ENCODE measurements around the gene STXBP5.

The STXBP5 gene

DNA sequence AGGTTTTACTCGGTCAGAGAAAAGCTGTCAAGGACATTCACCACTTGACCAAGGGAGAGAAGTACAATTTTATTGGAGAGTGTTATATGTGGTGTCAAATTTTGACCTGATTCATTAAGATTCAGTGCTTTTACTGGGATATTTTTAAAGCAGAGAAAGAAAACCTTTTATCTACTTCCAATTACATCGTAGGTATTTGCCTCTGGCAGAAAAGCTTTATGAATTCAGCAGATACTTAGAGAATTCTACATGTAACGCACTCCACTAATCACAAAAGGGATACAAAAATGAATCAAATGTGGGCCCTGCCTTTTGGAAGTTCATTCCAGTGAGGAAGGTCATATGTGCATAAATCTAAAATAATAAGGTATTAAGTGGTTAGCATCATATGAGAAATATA, 133.7 kb downstream of the STXBP5 start:
- Histone ChIP-seq H3K27ac (ENCODE audit: poor library complexity, severe bottlenecking) (no peak overlapping the region), H3K9me3 (ENCODE audit: severe bottlenecking) (no peaks in the 10 kb centered on the region), H3K4me1 (ENCODE audit: insufficient read depth, poor library complexity, severe bottlenecking) (no peaks in the 10 kb centered on the region), H3K4me3 (ENCODE audit: severe bottlenecking) (no peak overlapping the region), H3K36me3 (ENCODE audit: low read depth) (peaks cover 38% of the 10 kb centered on the region), H3K27me3 (ENCODE audit: insufficient read depth, poor library complexity, severe bottlenecking) (no peaks in the 10 kb centered on the region)
- DNase-seq (ENCODE audit: low spot score), result no peak
- ATAC-seq (ENCODE audit: low read depth), result no peak
- TF ChIP-seq, protein P1, sequence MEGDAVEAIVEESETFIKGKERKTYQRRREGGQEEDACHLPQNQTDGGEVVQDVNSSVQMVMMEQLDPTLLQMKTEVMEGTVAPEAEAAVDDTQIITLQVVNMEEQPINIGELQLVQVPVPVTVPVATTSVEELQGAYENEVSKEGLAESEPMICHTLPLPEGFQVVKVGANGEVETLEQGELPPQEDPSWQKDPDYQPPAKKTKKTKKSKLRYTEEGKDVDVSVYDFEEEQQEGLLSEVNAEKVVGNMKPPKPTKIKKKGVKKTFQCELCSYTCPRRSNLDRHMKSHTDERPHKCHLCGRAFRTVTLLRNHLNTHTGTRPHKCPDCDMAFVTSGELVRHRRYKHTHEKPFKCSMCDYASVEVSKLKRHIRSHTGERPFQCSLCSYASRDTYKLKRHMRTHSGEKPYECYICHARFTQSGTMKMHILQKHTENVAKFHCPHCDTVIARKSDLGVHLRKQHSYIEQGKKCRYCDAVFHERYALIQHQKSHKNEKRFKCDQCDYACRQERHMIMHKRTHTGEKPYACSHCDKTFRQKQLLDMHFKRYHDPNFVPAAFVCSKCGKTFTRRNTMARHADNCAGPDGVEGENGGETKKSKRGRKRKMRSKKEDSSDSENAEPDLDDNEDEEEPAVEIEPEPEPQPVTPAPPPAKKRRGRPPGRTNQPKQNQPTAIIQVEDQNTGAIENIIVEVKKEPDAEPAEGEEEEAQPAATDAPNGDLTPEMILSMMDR (IDR thresholded peaks at IDR 0.05; ENCODE audit: poor library complexity, severe bottlenecking), result no peak

DNA sequence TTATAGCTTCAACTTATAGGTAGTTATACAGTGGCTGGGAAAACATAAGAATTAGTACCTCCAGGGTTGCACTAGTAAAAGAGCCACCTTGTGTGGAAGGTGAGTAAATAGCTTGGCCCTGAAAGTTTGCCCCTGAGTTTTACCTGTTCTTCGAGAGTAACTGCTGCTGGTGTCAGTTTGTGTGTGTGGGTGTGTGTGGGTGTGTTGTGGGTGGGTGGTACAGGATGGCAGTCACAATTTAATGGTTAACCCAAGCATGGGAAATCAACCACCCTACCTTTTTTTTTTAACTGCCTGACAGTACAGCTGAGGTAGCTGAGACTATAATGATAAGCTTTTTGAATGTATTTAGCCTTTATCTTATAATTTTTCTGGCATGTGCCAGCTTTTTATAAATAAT, 137.3 kb downstream of the STXBP5 start:
- ATAC-seq (ENCODE audit: low read depth), result no peak
- H3K4me1 ChIP-seq (ENCODE audit: insufficient read depth, poor library complexity, severe bottlenecking), result no peaks in the 10 kb centered on the region

DNA sequence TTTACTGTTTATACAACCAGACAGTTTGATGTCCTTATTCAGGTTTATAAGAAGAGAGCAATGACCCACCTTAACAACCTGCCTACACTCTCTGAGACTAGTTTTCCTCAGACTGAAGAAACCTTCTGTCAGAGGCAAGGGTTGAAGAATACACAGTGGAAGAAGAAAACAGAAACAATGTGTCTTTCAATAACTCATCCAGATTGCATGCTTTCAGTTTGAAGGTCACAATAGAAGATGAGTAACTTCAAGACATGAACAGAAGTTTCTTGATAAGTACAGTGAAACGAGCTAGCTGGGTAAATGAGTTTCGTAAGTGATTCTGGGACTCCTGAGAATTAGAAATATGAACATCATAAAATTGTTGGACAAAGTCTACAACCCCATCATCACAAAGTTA, 141.7 kb downstream of the STXBP5 start:
- peaks cover 2% of the 10 kb centered on the region for H3K9me3 ChIP-seq (ENCODE audit: severe bottlenecking)
- no peak overlapping the region for H3K4me3 ChIP-seq (ENCODE audit: severe bottlenecking)
- peaks cover 18% of the 10 kb centered on the region; the same call in 1 of the 2 replicates for H3K36me3 ChIP-seq (ENCODE audit: low read depth)
- H3K27me3 ChIP-seq (ENCODE audit: insufficient read depth, poor library complexity, severe bottlenecking), result no peaks in the 10 kb centered on the region
- no peaks in the 10 kb centered on the region for H3K4me1 ChIP-seq (ENCODE audit: insufficient read depth, poor library complexity, severe bottlenecking)
- no peak overlapping the region for H3K27ac ChIP-seq (ENCODE audit: poor library complexity, severe bottlenecking)
- DNase-seq (ENCODE audit: low spot score) (no peak), ATAC-seq (ENCODE audit: low read depth) (no peak)
- TF ChIP-seq, protein P1 (IDR thresholded peaks at IDR 0.05; ENCODE audit: poor library complexity, severe bottlenecking), result no peak

More for the DNA sequence above, 137.3 kb downstream of the STXBP5 start:
- no peaks in the 10 kb centered on the region for H3K9me3 ChIP-seq (ENCODE audit: severe bottlenecking)
- peaks cover 38% of the 10 kb centered on the region for H3K36me3 ChIP-seq (ENCODE audit: low read depth)
- no peak overlapping the region for H3K4me3 ChIP-seq (ENCODE audit: severe bottlenecking)
- no peak overlapping the region for H3K27ac ChIP-seq (ENCODE audit: poor library complexity, severe bottlenecking)
- H3K27me3 ChIP-seq (ENCODE audit: insufficient read depth, poor library complexity, severe bottlenecking), result no peaks in the 10 kb centered on the region
- DNase-seq (ENCODE audit: low spot score), result no peak
- TF ChIP-seq, protein P1 (IDR thresholded peaks at IDR 0.05; ENCODE audit: poor library complexity, severe bottlenecking), result no peak

DNA sequence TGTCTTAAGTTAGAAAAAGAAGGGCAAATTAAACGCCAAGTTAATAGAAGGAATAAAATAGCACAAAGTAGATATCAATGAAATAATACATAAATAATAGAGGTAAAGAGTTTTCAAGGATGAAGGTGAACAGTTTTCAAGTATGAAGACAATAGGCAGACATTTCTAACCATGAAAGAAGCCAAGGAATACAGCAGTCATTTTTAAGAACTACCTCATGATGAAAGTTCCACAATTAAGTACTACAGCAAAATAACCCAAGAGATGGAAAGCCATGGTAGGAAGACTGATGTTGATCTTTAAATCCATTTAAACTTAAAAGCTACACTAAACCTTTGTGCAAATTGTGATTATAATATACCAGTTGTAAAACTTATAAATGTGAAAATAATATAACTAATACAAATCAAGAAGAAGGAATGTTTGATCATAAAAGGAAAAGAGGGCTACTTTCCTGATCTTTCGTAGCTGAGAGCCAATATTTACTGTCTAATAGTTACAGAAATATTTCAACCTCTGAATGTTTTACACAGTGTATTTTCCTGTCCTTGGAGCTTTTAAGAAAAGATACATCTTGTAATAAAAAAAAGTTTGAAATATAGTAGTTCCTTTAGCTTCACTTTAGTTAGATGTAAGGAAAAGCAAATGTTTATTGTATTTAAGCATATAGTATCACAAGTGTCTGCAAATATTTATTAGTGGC, 143.1 kb downstream of the STXBP5 start:
- H3K4me3 ChIP-seq (ENCODE audit: severe bottlenecking), result no peak overlapping the region
- no peak overlapping the region for H3K27ac ChIP-seq (ENCODE audit: poor library complexity, severe bottlenecking)
- H3K36me3 ChIP-seq (ENCODE audit: low read depth), result peaks cover 18% of the 10 kb centered on the region; the same call in 1 of the 2 replicates
- TF ChIP-seq, protein P1 (IDR thresholded peaks at IDR 0.05; ENCODE audit: poor library complexity, severe bottlenecking), result no peak
- no peaks in the 10 kb centered on the region for H3K4me1 ChIP-seq (ENCODE audit: insufficient read depth, poor library complexity, severe bottlenecking)
- ATAC-seq (ENCODE audit: low read depth), result no peak
- peaks cover 2% of the 10 kb centered on the region for H3K9me3 ChIP-seq (ENCODE audit: severe bottlenecking)
- DNase-seq (ENCODE audit: low spot score), result no peak
- H3K27me3 ChIP-seq (ENCODE audit: insufficient read depth, poor library complexity, severe bottlenecking), result no peaks in the 10 kb centered on the region

DNA sequence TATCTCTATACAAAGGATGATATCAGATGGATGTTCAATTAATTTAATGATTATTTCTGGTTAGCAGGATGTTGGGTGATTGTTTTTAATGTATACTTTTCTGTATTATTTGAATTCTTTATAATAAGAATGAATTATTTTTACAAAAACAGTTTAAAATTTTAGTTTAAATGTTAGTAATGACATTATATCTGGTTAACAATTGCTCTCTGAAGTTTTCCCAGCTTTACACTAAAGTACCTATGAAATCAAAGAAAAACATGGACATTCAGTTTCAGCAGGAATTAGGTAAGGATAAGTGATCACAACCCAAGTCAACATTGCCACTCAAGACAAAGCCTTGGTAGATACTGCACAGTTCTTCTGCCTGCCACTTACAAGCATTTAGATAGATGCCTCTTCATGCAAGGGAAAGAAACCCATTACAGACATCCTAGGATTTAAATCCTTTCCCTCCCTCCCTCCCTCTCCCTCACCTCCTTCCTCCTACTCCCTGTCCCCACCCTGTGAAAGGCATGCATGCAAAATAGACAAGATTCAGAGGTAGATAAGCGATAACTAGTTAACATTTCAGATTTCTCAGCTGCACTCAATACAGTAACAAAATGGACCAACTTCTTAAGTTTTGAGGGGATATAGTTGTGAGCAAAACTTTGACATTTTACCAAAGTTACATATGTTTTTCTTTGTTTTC, 143.8 kb downstream of the STXBP5 start:
- TF ChIP-seq, protein P1 (IDR thresholded peaks at IDR 0.05; ENCODE audit: poor library complexity, severe bottlenecking), result no peak
- Histone ChIP-seq H3K9me3 (ENCODE audit: severe bottlenecking) (peaks cover 2% of the 10 kb centered on the region), H3K27me3 (ENCODE audit: insufficient read depth, poor library complexity, severe bottlenecking) (no peaks in the 10 kb centered on the region), H3K27ac (ENCODE audit: poor library complexity, severe bottlenecking) (no peak overlapping the region), H3K4me1 (ENCODE audit: insufficient read depth, poor library complexity, severe bottlenecking) (no peaks in the 10 kb centered on the region), H3K36me3 (ENCODE audit: low read depth) (peaks cover 18% of the 10 kb centered on the region; the same call in 1 of the 2 replicates), H3K4me3 (ENCODE audit: severe bottlenecking) (no peak overlapping the region)
- DNase-seq (ENCODE audit: low spot score) (no peak), ATAC-seq (ENCODE audit: low read depth) (no peak)

All from RWPE2 (cell line).